Mesenchymal stem cell (in vitro differentiated cells and primary cell): ENCODE data around the gene DPP6.
"Not testable (repeated sequence)": the region's sequence is repeated elsewhere in the genome, so short reads cannot be mapped to it uniquely, and the experiment has no call there.

Experiments used
- DNase-seq: peaks from one replicate; pipeline ENCODE4 v3.0.0-alpha.2; 2013
- H2AFZ ChIP-seq: one replicate; pipeline ENCODE4 v1.6.1; 2013; ENCODE audit warnings: low read depth, mild to moderate bottlenecking, control low read depth, inconsistent platforms, low read length, moderate library complexity
- H2AK5ac ChIP-seq: 2 replicates; pipeline ENCODE4 v1.6.1; 2013; ENCODE audit warnings: low read length, moderate library complexity, mild to moderate bottlenecking, inconsistent platforms; ENCODE audit not compliant: severe bottlenecking
- H2BK120ac ChIP-seq: one replicate; pipeline ENCODE4 v1.6.1; 2013; ENCODE audit warnings: low read depth, mild to moderate bottlenecking, inconsistent platforms, low read length, moderate library complexity
- H2BK12ac ChIP-seq, 2 experiments: one replicate each; pipeline ENCODE4 v1.6.1; 2013; ENCODE audit warnings: inconsistent platforms in 2 of 2, low read length in 2 of 2, mild to moderate bottlenecking in 2 of 2, moderate library complexity in 2 of 2, control low read depth in 1 of 2
- H2BK15ac ChIP-seq: one replicate; pipeline ENCODE4 v1.6.1; 2013; ENCODE audit warnings: mild to moderate bottlenecking, low read depth, inconsistent platforms; ENCODE audit not compliant: poor library complexity, severe bottlenecking
- H2BK5ac ChIP-seq: 2 replicates; pipeline ENCODE4 v1.6.1; 2013; ENCODE audit warnings: low read depth, mild to moderate bottlenecking, low read length, control low read depth, inconsistent platforms; ENCODE audit not compliant: poor library complexity, severe bottlenecking
- H3K14ac ChIP-seq, 2 experiments: one replicate each; pipeline ENCODE4 v1.6.1; 2013; ENCODE audit warnings: inconsistent platforms in 2 of 2, low read length in 2 of 2, control low read depth in 1 of 2, mild to moderate bottlenecking in 1 of 2, moderate library complexity in 1 of 2
- H3K18ac ChIP-seq, 2 experiments: one replicate each; pipeline ENCODE4 v1.6.1; 2013; ENCODE audit warnings: inconsistent platforms in 2 of 2, low read length in 2 of 2, control low read depth in 1 of 2, low read depth in 1 of 2, mild to moderate bottlenecking in 1 of 2
- H3K23ac ChIP-seq, 2 experiments: one replicate each; pipeline ENCODE4 v1.6.1; 2013; ENCODE audit warnings: inconsistent platforms in 2 of 2, low read length in 2 of 2, mild to moderate bottlenecking in 2 of 2, moderate library complexity in 2 of 2, control low read depth in 1 of 2
- H3K27ac ChIP-seq: 2 replicates; pipeline ENCODE4 v1.5.1; 2013; ENCODE audit warnings: mild to moderate bottlenecking, moderate library complexity, low read length, control low read depth, inconsistent platforms; ENCODE audit not compliant: poor library complexity, severe bottlenecking
- H3K27me3 ChIP-seq, 2 experiments: 2 replicates each; pipeline versions ENCODE4 v1.6.1 to v1.7.0; 2013; ENCODE audit warnings: low read length in 2 of 2, mild to moderate bottlenecking in 2 of 2, moderate library complexity in 2 of 2, control low read depth in 1 of 2, inconsistent platforms in 1 of 2; ENCODE audit not compliant: control insufficient read depth in 1 of 2, insufficient read depth in 1 of 2
- H3K36me3 ChIP-seq, 2 experiments: 2 replicates each; pipeline versions ENCODE4 v1.6.1 to v1.7.0; 2013; ENCODE audit warnings: low read length in 2 of 2, control low read depth in 1 of 2, inconsistent platforms in 1 of 2, low read depth in 1 of 2, mild to moderate bottlenecking in 1 of 2; ENCODE audit not compliant: insufficient read depth in 2 of 2, control insufficient read depth in 1 of 2
- H3K4ac ChIP-seq, 2 experiments: one replicate each; pipeline ENCODE4 v1.6.1; 2013; ENCODE audit warnings: inconsistent platforms in 2 of 2, low read length in 2 of 2, mild to moderate bottlenecking in 2 of 2, moderate library complexity in 2 of 2, control low read depth in 1 of 2, low read depth in 1 of 2
- H3K4me1 ChIP-seq: 2 replicates; pipeline ENCODE4 v1.6.1; 2013; ENCODE audit warnings: low read depth, low read length, control low read depth; ENCODE audit not compliant: control insufficient read depth, insufficient read depth
- H3K4me2 ChIP-seq: 2 replicates; pipeline ENCODE4 v1.6.1; 2013; ENCODE audit warnings: low read length, mild to moderate bottlenecking, inconsistent platforms; ENCODE audit not compliant: poor library complexity, severe bottlenecking
- H3K4me3 ChIP-seq, 2 experiments: 2 replicates each; pipeline versions ENCODE4 v1.5.1 to v1.7.0; 2013; ENCODE audit warnings: low read length in 2 of 2, mild to moderate bottlenecking in 2 of 2, control low read depth in 1 of 2, low read depth in 1 of 2; ENCODE audit not compliant: insufficient read depth in 1 of 2
- H3K79me1 ChIP-seq: replicated peaks from 2 replicates; pipeline ENCODE4 v1.6.1; 2013; ENCODE audit warnings: mild to moderate bottlenecking, control low read depth, low read length, inconsistent platforms; ENCODE audit not compliant: poor library complexity, severe bottlenecking
- H3K9ac ChIP-seq: 2 replicates; pipeline ENCODE4 v1.7.0; 2013; ENCODE audit warnings: mild to moderate bottlenecking, low read length, moderate library complexity
- H3K9me3 ChIP-seq: 2 replicates; pipeline ENCODE4 v1.7.0; 2013; ENCODE audit warnings: mild to moderate bottlenecking, low read length; ENCODE audit not compliant: control insufficient read depth
- H4K8ac ChIP-seq: one replicate; pipeline ENCODE4 v1.6.1; 2013; ENCODE audit warnings: inconsistent platforms, mild to moderate bottlenecking, low read length, moderate library complexity
- H4K91ac ChIP-seq: one replicate; pipeline ENCODE4 v1.6.1; 2013; ENCODE audit warnings: mild to moderate bottlenecking, low read length, inconsistent platforms
- WGBS: methylation state at CpG from one replicate; pipeline ENCODE4 v1.1.7; 2013; ENCODE audit warnings: mixed read lengths; 5-methylcytosine and 5-hydroxymethylcytosine counted together

DPP6 gene

GRCh38 chr7:154080249-154080648, 28.1 kb downstream of the DPP6 start:
- not testable (repeated sequence) for H3K27me3 ChIP-seq, H2BK12ac ChIP-seq, H3K4me1 ChIP-seq, H3K36me3 ChIP-seq, H3K4ac ChIP-seq, H4K8ac ChIP-seq, H2BK120ac ChIP-seq, H4K91ac ChIP-seq, H2AK5ac ChIP-seq, H3K79me1 ChIP-seq, H3K4me3 ChIP-seq, H3K27ac ChIP-seq, DNase-seq, H3K23ac ChIP-seq, H3K14ac ChIP-seq, H3K18ac ChIP-seq, H3K9ac ChIP-seq, H2AFZ ChIP-seq, H2BK15ac ChIP-seq, H3K4me2 ChIP-seq, H2BK5ac ChIP-seq, H3K9me3 ChIP-seq
- 70% methylated on average over 2 of the region's 3 CpGs for WGBS

DNA sequence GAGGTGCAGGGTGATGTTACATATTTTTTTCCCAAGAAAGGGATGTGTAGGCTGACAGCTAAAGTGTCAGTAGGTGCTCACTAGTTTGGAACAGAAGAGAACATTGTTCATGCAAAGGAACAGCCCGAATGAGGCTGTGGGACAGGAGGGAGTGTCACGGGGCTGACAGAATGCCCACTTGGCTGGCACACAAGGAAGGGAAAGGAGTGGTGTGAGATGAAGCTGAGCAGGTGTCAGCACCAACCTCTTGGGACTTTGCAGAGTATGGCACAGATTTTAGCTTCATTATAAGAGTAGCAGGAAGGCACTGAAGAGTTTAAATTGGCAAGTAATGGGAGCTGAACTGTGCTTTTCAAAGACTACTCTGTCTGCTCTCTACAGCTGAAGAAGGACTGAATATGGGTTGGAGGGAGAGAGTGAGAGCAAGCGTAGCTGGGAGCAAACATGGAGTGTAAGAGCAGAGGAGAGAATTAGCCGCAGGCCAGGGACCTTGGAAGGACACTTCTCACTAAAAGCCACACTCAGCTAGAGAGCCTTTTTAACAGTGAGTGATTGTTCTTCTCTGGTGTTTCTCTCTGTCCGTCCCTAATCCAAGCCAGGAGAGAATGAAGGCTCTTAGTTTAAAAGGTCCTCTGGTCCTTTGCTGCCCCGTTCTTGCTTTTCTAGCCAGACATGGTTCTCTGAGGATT, 35.0 kb downstream of the DPP6 start:
- H3K27me3 ChIP-seq, H2BK12ac ChIP-seq, H3K23ac ChIP-seq, DNase-seq, H3K9ac ChIP-seq, H3K9me3 ChIP-seq, H3K4ac ChIP-seq, H3K18ac ChIP-seq, H2BK120ac ChIP-seq, H4K8ac ChIP-seq, H3K4me3 ChIP-seq, H2AFZ ChIP-seq, H3K4me2 ChIP-seq, H3K79me1 ChIP-seq, H3K14ac ChIP-seq, H2BK5ac ChIP-seq, H2AK5ac ChIP-seq, H3K27ac ChIP-seq, H3K4me1 ChIP-seq, H2BK15ac ChIP-seq, H4K91ac ChIP-seq, H3K36me3 ChIP-seq: not testable (repeated sequence)
- WGBS = 33% methylated on average over 2 of the region's 6 CpGs

GRCh38 chr7:154092093-154092492, 39.9 kb downstream of the DPP6 start:
- H2BK120ac ChIP-seq, H2AFZ ChIP-seq, H3K23ac ChIP-seq, H3K4me1 ChIP-seq, H4K8ac ChIP-seq, H3K27ac ChIP-seq, H3K9ac ChIP-seq, H3K4ac ChIP-seq, H4K91ac ChIP-seq, H3K4me3 ChIP-seq, H3K9me3 ChIP-seq, DNase-seq, H2AK5ac ChIP-seq, H3K79me1 ChIP-seq, H2BK5ac ChIP-seq, H3K36me3 ChIP-seq, H3K14ac ChIP-seq, H3K27me3 ChIP-seq, H3K4me2 ChIP-seq, H3K18ac ChIP-seq, H2BK12ac ChIP-seq, H2BK15ac ChIP-seq: not testable (repeated sequence)
- 91% methylated on average over 3 of the region's 3 CpGs for WGBS

GRCh38 chr7:154095201-154095600, 43.0 kb downstream of the DPP6 start:
- H3K4me1 ChIP-seq = not testable (repeated sequence)

More at GRCh38 chr7:154095201-154095600, 43.0 kb downstream of the DPP6 start:
- not testable (repeated sequence) for H3K9me3 ChIP-seq, H4K8ac ChIP-seq, H3K23ac ChIP-seq, H3K4ac ChIP-seq, H2BK120ac ChIP-seq, H3K9ac ChIP-seq, H2BK12ac ChIP-seq, H2AK5ac ChIP-seq, H2BK5ac ChIP-seq, H4K91ac ChIP-seq, H3K4me3 ChIP-seq, H3K4me2 ChIP-seq, H3K18ac ChIP-seq, H3K79me1 ChIP-seq, DNase-seq, H3K27me3 ChIP-seq, H3K14ac ChIP-seq, H2BK15ac ChIP-seq, H3K36me3 ChIP-seq, H2AFZ ChIP-seq, H3K27ac ChIP-seq
- 27% methylated on average over 9 of the region's 9 CpGs for WGBS
